Muscle layer of colon (tissue), 2 donors: ENCODE results near the gene B4GALT2.

Source experiments
- H3K27ac ChIP-seq: one replicate; pipeline ENCODE4 v1.7.0; 2013; ENCODE audit warnings: low read depth, mild to moderate bottlenecking, low read length, moderate library complexity
- H3K27me3 ChIP-seq, 2 donors: one replicate each; pipeline ENCODE4 v1.7.0; 2013; ENCODE audit warnings: low read length in 2 of 2, mild to moderate bottlenecking in 2 of 2; ENCODE audit not compliant: insufficient read depth in 2 of 2, control insufficient read depth in 1 of 2
- H3K36me3 ChIP-seq: one replicate; pipeline ENCODE4 v1.7.0; 2013; ENCODE audit warnings: mild to moderate bottlenecking, low read length; ENCODE audit not compliant: insufficient read depth
- H3K4me1 ChIP-seq: one replicate; pipeline ENCODE4 v1.7.0; 2013; ENCODE audit warnings: mild to moderate bottlenecking, low read length; ENCODE audit not compliant: insufficient read depth
- H3K4me3 ChIP-seq, 2 donors: one replicate each; pipeline ENCODE4 v1.7.0; 2013; ENCODE audit warnings: low read length in 2 of 2, low read depth in 1 of 2, mild to moderate bottlenecking in 1 of 2, moderate library complexity in 1 of 2
- H3K9ac ChIP-seq: one replicate; pipeline ENCODE4 v1.7.0; 2013; ENCODE audit warnings: low read length
- H3K9me3 ChIP-seq: one replicate; pipeline ENCODE4 v1.7.0; 2013; ENCODE audit warnings: mild to moderate bottlenecking, low read length
- donor health status: abdominal sarcoma.
- donor health status: Adenocarcinoma of cecum.

The B4GALT2 gene

GRCh38 chr1:43993206-43993914, 14.3 kb downstream of the B4GALT2 start:
- Histone ChIP-seq H3K4me3 (no peak overlapping the region), H3K27me3 (no peaks in the 10 kb centered on the region), H3K9ac (no peak overlapping the region), H3K27ac (no peak overlapping the region), H3K4me1 (peaks cover 16% of the 10 kb centered on the region), H3K36me3 (no peaks in the 10 kb centered on the region), H3K9me3 (no peaks in the 10 kb centered on the region)

GRCh38 chr1:43994071-43994470, 15.1 kb downstream of the B4GALT2 start:
- H3K36me3 ChIP-seq = no peaks in the 10 kb centered on the region
- no peak overlapping the region for H3K4me3 ChIP-seq
- peaks cover 16% of the 10 kb centered on the region for H3K4me1 ChIP-seq
- H3K9ac ChIP-seq = no peak overlapping the region
- H3K9me3 ChIP-seq = no peaks in the 10 kb centered on the region
- H3K27ac ChIP-seq = no peak overlapping the region
- no peaks in the 10 kb centered on the region for H3K27me3 ChIP-seq

- H3K4me1 ChIP-seq = peaks cover 16% of the 10 kb centered on the region
- H3K27me3 ChIP-seq = no peaks in the 10 kb centered on the region
- H3K27ac ChIP-seq = no peak overlapping the region
- H3K9ac ChIP-seq = no peak overlapping the region
- no peaks in the 10 kb centered on the region for H3K9me3 ChIP-seq
- no peaks in the 10 kb centered on the region for H3K36me3 ChIP-seq
- H3K4me3 ChIP-seq = no peak overlapping the region
Observed at GRCh38 chr1:43994794-43995790, 16.1 kb downstream of the B4GALT2 start.

- no peak overlapping the region for H3K27ac ChIP-seq
- no peak overlapping the region for H3K4me3 ChIP-seq
- peaks cover 8% of the 10 kb centered on the region for H3K36me3 ChIP-seq
- H3K9ac ChIP-seq = no peak overlapping the region
- H3K27me3 ChIP-seq = no peaks in the 10 kb centered on the region
- H3K4me1 ChIP-seq = peaks cover 6% of the 10 kb centered on the region
- H3K9me3 ChIP-seq = no peaks in the 10 kb centered on the region
Observed at GRCh38 chr1:43995984-43996732, 17.1 kb downstream of the B4GALT2 start.

- Histone ChIP-seq H3K27me3 (no peaks in the 10 kb centered on the region), H3K9me3 (no peaks in the 10 kb centered on the region), H3K9ac (no peak overlapping the region), H3K27ac (no peak overlapping the region), H3K4me1 (peaks cover 5% of the 10 kb centered on the region), H3K36me3 (peaks cover 11% of the 10 kb centered on the region), H3K4me3 (no peak overlapping the region)
Observed at GRCh38 chr1:43996733-43997115, 17.7 kb downstream of the B4GALT2 start.

- H3K27ac ChIP-seq = no peak overlapping the region
- no peaks in the 10 kb centered on the region for H3K27me3 ChIP-seq
- no peaks in the 10 kb centered on the region for H3K9me3 ChIP-seq
- H3K9ac ChIP-seq = no peak overlapping the region
- H3K36me3 ChIP-seq = peaks cover 11% of the 10 kb centered on the region
- H3K4me1 ChIP-seq = peaks cover under 1% of the 10 kb centered on the region
- no peak overlapping the region for H3K4me3 ChIP-seq
Observed at GRCh38 chr1:43997295-43997999, 18.4 kb downstream of the B4GALT2 start.

GRCh38 chr1:43998000-43998378, 19.0 kb downstream of the B4GALT2 start:
- Histone ChIP-seq H3K27ac (no peak overlapping the region), H3K9ac (no peak overlapping the region), H3K9me3 (no peaks in the 10 kb centered on the region), H3K27me3 (no peaks in the 10 kb centered on the region), H3K4me3 (no peak overlapping the region), H3K36me3 (peaks cover 11% of the 10 kb centered on the region), H3K4me1 (no peaks in the 10 kb centered on the region)

- Histone ChIP-seq H3K4me1 (no peaks in the 10 kb centered on the region), H3K36me3 (peaks cover 11% of the 10 kb centered on the region), H3K27ac (no peak overlapping the region), H3K4me3 (no peak overlapping the region), H3K9ac (no peak overlapping the region), H3K9me3 (no peaks in the 10 kb centered on the region), H3K27me3 (no peaks in the 10 kb centered on the region)
Observed at GRCh38 chr1:43999455-43999854, 20.4 kb downstream of the B4GALT2 start.

GRCh38 chr1:44000122-44000665, 21.2 kb downstream of the B4GALT2 start:
- H3K27ac ChIP-seq = no peak overlapping the region
- no peak overlapping the region for H3K9ac ChIP-seq
- H3K4me3 ChIP-seq = no peak overlapping the region
- H3K4me1 ChIP-seq = no peaks in the 10 kb centered on the region
- H3K9me3 ChIP-seq = no peaks in the 10 kb centered on the region
- H3K27me3 ChIP-seq = no peaks in the 10 kb centered on the region
- peaks cover 11% of the 10 kb centered on the region for H3K36me3 ChIP-seq

GRCh38 chr1:44002165-44002564, 23.2 kb downstream of the B4GALT2 start:
- Histone ChIP-seq H3K4me3 (no peak overlapping the region), H3K9ac (no peak overlapping the region), H3K9me3 (no peaks in the 10 kb centered on the region), H3K27me3 (no peaks in the 10 kb centered on the region), H3K36me3 (peaks cover 11% of the 10 kb centered on the region), H3K4me1 (peaks cover 5% of the 10 kb centered on the region), H3K27ac (no peak overlapping the region)
